Chondrocyte (in vitro differentiated cells): ENCODE results near the gene PIGP. TPM values are rescaled to one million over a fixed set of nuclear protein-coding genes. Genes with fewer than 3 reads are reported as not detected.

Experiments used
- DNase-seq: peaks from one replicate; pipeline ENCODE4 v3.0.0; 2021; ENCODE audit warnings: mixed read lengths, low spot score
- H3K27ac Mint-ChIP-seq: one replicate; pipeline ENCODE4 v1.8.0; 2021; ENCODE audit warnings: mild to moderate bottlenecking, moderate library complexity, mixed read lengths; ENCODE audit not compliant: unreplicated experiment
- H3K27me3 Mint-ChIP-seq: 2 replicates; pipeline ENCODE4 v1.8.0; 2021; ENCODE audit warnings: low read depth, mixed read lengths
- H3K36me3 Mint-ChIP-seq: 2 replicates; pipeline ENCODE4 v1.8.0; 2021; ENCODE audit warnings: low read depth, mixed read lengths
- H3K4me1 Mint-ChIP-seq: 2 replicates; pipeline ENCODE4 v1.8.0; 2021; ENCODE audit warnings: low read depth, mild to moderate bottlenecking, mixed read lengths
- H3K4me3 Mint-ChIP-seq: one replicate; pipeline ENCODE4 v1.8.0; 2021; ENCODE audit warnings: mild to moderate bottlenecking, moderate library complexity, mixed read lengths; ENCODE audit not compliant: unreplicated experiment
- H3K9me3 Mint-ChIP-seq: 2 replicates; pipeline ENCODE4 v1.8.0; 2021; ENCODE audit warnings: low read depth, mixed read lengths
- CTCF ChIP-seq: fragments of 200-600 bp; sonication (generic); IDR thresholded peaks from 2 replicates; pipeline ENCODE4 v1.5.0; 2021; ENCODE audit warnings: antibody characterized with exemption, mild to moderate bottlenecking, moderate library complexity
- total RNA-seq: library from RNA; stranded (reverse); gene quantifications from 3 replicates; pipeline ENCODE4 v1.2.1, GENCODE V29; 2021

The PIGP gene
- total RNA-seq, 1 donor from 2014 or later: 15.0 TPM

DNA sequence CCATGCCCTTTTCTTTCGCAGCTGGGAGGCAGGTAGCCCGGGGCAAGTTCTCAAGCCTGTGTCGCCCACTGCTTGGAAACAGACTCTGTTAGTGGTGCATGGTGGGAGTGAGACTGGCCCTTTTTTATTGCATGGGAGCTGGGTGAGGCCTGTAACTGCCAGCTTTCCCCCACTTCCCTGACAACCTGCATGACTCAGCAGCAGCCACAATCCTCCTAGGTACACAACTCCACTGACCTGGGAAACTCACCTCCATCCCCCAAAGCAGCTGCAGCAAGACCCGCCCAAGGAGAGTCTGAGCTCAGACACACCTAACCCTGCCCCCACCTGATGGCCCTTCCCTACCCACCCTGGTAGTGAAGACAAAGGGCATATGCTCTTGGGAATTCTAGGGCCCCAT, 25.8 kb downstream of the PIGP start:
- no peak for TF ChIP-seq CTCF
- Mint-ChIP-seq H3K36me3 (peaks cover 2% of the 10 kb centered on the region), H3K27me3 (peaks cover 6% of the 10 kb centered on the region), H3K4me1 (no peaks in the 10 kb centered on the region), H3K4me3 (no peak overlapping the region), H3K27ac (no peak overlapping the region), H3K9me3 (no peaks in the 10 kb centered on the region)
- DNase-seq: no peak

- Mint-ChIP-seq H3K4me1 (no peaks in the 10 kb centered on the region), H3K36me3 (peaks cover 2% of the 10 kb centered on the region), H3K9me3 (no peaks in the 10 kb centered on the region), H3K4me3 (no peak overlapping the region), H3K27ac (no peak overlapping the region), H3K27me3 (peaks cover 6% of the 10 kb centered on the region)
- no peak for TF ChIP-seq CTCF
- no peak for DNase-seq
Measured at GRCh38 chr21:37045556-37045955, 27.3 kb downstream of the PIGP start.

DNA sequence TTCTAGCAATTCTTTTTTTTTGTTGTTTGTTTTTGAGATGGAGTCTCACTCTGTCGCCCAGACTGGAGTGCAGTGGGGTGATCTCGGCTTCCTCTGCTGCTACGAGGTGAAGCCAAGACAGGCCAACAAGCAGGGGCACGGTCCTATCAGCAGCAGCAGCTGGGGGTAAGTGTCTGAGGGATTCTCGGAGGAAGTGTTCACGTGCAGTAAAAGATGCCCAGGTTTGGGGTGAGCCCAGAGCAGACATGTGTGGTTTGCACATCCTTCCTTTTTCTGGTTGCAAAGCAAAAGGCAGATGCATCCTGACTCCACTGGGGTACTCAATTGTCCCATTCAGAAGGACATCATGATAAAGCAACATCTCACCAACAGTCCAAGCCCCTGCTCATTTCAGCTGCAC, 27.7 kb downstream of the PIGP start:
- Mint-ChIP-seq H3K36me3 (peaks cover 2% of the 10 kb centered on the region), H3K4me1 (no peaks in the 10 kb centered on the region), H3K9me3 (no peaks in the 10 kb centered on the region), H3K4me3 (no peak overlapping the region), H3K27me3 (peaks cover 6% of the 10 kb centered on the region), H3K27ac (no peak overlapping the region)
- DNase-seq: no peak
- TF ChIP-seq CTCF: no peak

- Mint-ChIP-seq H3K27ac (no peak overlapping the region), H3K27me3 (peaks cover 6% of the 10 kb centered on the region), H3K4me1 (no peaks in the 10 kb centered on the region), H3K9me3 (no peaks in the 10 kb centered on the region), H3K4me3 (no peak overlapping the region), H3K36me3 (peaks cover under 1% of the 10 kb centered on the region)
- no peak for TF ChIP-seq CTCF
- DNase-seq: no peak
Measured at GRCh38 chr21:37044643-37045042, 28.2 kb downstream of the PIGP start.

DNA sequence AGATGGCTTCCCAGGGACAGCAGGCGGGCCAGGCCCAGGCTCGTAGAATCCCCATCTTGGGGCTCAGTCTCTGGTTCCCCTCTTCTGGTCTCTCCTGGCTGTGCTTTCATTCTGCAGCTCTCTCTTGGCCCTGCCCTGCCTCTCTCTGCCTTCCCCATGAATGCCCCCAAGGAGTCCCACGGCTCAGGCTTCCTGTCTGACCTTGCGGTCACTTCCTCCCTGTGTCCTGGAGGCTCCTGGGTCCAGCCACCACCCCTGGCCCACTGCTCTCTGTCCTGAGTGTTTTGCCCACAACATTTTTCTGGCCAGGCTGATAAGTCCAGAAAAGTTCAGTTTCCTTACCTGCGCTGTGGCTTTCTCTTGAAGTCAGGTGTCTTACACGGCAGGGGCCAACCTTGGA, 29.1 kb downstream of the PIGP start:
- no peak overlapping the region for H3K27ac Mint-ChIP-seq
- no peaks in the 10 kb centered on the region for H3K4me1 Mint-ChIP-seq
- no peaks in the 10 kb centered on the region for H3K9me3 Mint-ChIP-seq
- no peaks in the 10 kb centered on the region for H3K36me3 Mint-ChIP-seq
- no peak for DNase-seq
- no peak overlapping the region for H3K4me3 Mint-ChIP-seq
- H3K27me3 Mint-ChIP-seq: peaks cover 6% of the 10 kb centered on the region
- no peak for TF ChIP-seq CTCF
